AG10803 (cell line): ENCODE results near the gene RAB34.
A peak's percentile ranks its signal among the peaks of the same experiment; 100 is the strongest.

Experiments
- DNase-seq: peaks from one replicate; pipeline ENCODE4 v3.0.0; 2010; ENCODE audit warnings: low read depth
- H3K4me3 ChIP-seq: 2 replicates; pipeline ENCODE4 v1.5.1; 2011; ENCODE audit warnings: mild to moderate bottlenecking, low read length, control low read depth
- TF ChIP-seq, protein P1 (sequence below): conservative IDR thresholded peaks from 2 replicates; pipeline ENCODE4 v1.5.1; 2011; ENCODE audit warnings: mild to moderate bottlenecking, low read length, control low read depth, inconsistent platforms

Gene RAB34

DNA sequence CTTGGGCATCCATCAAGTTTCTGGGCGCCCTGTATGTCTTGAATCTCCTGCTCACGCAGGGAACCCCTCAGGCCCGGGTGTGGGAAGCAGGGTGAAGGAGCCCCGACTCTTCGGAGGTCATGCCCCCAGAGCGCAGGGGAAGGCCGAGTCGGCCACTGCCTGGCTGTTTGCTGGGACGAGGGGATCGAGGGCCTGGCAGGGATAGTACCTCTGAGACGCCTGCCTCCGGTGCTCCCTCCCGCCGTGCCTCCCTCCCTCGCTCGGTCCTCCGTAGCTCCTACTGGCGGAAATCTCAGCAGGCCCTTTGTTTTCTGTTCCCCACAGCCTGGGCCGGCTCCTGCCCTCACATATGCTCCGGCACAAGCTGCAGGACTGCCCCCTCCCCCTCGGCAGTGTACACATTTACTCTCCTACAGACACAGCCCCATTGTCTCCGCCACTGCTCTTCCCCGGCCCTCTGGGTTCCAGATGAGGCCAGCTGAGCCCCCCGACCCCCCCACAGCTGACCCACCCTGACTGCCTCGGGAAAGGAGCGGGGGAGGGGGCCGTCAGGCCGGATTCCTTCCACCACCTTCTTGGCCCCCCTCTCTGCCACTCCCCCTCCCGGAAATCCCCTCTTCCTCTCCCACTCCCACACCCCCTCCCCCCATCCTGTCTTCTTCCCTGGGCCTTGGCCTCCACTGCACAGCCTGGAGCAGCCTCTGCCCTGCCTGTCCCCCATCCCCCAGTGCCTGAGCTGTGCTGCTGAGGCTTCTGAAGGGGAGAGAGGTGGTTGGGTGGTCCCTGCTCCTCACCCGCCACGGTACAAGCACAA, 27.5 kb upstream of the RAB34 start:
- peak overlapping the region; percentile 88 for H3K4me3 ChIP-seq
- peak; percentile 52 for DNase-seq
- TF ChIP-seq, protein P1, sequence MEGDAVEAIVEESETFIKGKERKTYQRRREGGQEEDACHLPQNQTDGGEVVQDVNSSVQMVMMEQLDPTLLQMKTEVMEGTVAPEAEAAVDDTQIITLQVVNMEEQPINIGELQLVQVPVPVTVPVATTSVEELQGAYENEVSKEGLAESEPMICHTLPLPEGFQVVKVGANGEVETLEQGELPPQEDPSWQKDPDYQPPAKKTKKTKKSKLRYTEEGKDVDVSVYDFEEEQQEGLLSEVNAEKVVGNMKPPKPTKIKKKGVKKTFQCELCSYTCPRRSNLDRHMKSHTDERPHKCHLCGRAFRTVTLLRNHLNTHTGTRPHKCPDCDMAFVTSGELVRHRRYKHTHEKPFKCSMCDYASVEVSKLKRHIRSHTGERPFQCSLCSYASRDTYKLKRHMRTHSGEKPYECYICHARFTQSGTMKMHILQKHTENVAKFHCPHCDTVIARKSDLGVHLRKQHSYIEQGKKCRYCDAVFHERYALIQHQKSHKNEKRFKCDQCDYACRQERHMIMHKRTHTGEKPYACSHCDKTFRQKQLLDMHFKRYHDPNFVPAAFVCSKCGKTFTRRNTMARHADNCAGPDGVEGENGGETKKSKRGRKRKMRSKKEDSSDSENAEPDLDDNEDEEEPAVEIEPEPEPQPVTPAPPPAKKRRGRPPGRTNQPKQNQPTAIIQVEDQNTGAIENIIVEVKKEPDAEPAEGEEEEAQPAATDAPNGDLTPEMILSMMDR: 0 out of 2 replicates have a peak, but pooled peaks have one; percentile 2

DNA sequence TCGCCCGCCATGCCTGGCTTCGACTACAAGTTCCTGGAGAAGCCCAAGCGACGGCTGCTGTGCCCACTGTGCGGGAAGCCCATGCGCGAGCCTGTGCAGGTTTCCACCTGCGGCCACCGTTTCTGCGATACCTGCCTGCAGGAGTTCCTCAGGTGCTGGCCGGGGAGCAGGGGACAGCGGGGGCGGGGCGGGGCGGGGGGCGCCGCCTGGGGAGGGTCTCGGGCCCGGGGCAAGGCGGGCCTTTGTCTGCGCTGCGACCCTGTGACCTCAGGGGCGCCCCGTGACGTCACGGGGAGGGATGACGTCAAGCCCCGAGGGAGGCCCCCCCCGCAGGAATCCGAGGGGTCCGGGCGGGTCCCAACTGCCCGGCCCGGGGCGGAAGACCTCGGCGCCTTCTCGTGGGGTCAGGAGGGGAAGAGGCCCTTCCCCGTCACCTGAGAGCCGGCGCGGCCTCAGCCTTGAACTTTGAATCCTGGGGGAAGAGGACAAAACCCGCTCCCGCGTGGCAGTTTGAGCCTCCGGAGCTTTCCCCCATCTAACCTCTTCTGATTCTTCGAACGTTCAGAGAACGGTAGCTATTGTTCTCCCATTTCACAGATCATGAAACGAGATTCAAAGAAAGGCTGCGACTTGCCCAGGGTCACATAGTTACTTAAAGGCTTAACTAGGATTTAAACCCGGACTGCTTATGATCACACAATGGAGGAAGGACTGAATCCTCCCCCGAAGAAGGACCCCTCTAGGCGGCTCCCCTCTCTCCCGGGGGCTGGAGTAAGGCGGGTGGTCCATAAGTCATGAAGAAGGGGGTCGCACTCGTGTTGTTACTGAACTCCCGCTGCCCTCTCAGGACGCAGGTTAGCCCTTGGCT, 26.7 kb upstream of the RAB34 start:
- DNase-seq: peak; percentile 36
- TF ChIP-seq, protein P1: no peak
- H3K4me3 ChIP-seq: peak overlapping the region; percentile 88

GRCh38 chr17:28743243-28744103, 25.8 kb upstream of the RAB34 start, which contains the start of gene TRAF4:
TSS of gene TRAF4 (plus strand) at chr17:28744011. CDS start at chr17:28744113, 102 bp downstream.
- peak within 1 kb of the TSS; percentile 88 for H3K4me3 ChIP-seq
- TF ChIP-seq, protein P1: peak; percentile 28
- DNase-seq: peak; percentile 92

DNA sequence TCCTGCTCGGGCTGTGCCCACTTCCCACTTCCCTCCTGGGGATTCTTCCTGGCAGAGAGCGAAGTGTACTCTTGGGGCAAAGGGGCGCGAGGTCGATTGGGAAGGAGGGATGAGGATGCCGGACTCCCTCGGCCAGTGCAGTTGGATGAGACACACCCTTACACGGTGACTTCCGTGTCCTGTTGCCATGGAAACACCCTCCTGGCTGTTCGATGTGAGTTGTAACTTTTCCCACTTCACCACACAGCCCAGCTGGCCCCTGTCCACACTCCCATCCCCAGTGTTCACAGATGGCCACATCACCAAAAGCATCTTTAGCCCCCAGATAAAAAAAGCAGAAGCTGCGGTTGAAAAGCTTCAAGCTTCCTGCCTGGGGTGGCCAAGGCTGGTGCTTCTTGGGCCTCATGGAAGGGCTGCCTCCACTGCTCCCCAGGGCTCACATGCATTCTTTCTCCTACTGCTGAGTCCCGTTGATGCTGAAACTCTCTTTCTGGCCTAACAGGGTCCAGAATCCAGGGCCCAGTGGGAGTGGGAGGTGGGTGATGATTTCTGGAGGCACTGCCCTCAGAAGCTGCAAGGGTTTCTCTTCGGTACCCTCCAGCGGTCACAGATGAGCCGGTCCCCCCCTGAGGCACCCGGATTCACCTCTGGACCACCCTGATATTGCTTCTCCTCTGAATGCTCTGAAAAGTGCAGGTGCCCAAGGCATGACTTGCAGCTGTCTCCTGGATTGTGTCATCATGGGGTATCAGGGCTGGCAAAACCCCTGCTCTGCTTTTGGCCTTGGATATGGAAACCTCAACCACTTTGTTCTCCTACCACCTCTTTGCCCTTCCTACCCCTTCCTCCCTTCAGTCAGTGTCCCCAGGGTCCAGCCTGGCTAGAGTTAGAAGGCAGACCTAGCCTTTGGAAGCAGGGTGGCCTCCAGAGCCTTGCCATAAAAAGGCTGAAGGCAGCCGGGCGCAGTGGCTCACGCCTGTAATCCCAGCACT, 24.0 kb upstream of the RAB34 start:
- H3K4me3 ChIP-seq: no peak overlapping the region
- TF ChIP-seq, protein P1: no peak
- DNase-seq: no peak

- DNase-seq: no peak
- H3K4me3 ChIP-seq: no peak overlapping the region
- TF ChIP-seq, protein P1: no peak
These were observed 23.0 kb upstream of the RAB34 start for GRCh38 chr17:28740406-28741357.
